GM21528 (cell line): ENCODE data around the gene OR6K6.

ENCODE experiments used
- ATAC-seq: cut with Tn5 transposase; IDR thresholded peaks from one replicate; pipeline ENCODE4 v1.9.1; 2021; ENCODE audit warnings: mild to moderate bottlenecking, moderate library complexity; ENCODE audit not compliant: unreplicated experiment, low FRiP score

The OR6K6 gene, protein sequence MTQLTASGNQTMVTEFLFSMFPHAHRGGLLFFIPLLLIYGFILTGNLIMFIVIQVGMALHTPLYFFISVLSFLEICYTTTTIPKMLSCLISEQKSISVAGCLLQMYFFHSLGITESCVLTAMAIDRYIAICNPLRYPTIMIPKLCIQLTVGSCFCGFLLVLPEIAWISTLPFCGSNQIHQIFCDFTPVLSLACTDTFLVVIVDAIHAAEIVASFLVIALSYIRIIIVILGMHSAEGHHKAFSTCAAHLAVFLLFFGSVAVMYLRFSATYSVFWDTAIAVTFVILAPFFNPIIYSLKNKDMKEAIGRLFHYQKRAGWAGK

DNA sequence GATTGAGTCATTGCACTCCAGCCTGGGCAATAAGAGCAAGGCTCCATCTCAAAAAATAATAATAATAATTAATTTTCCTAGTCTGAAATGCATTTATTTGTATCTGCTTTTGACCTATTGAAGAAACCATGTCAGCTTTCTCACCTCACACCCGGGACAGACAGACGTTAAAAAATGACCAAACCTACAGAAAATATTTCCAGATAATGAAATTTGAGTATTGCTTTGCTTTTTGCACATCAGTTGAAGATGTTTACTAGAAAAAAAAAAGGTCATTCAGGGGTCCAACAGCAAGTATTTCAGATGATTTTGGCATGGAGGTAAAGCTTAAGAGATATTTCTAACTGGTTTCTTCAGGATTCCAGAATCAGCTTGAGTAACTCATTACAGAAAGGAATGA, at the start of gene OR6K6:
Gene OR6K6 (plus strand): TSS at position 301 of the 400 bp plus-strand sequence. CDS start 168 bp downstream, outside the sequence.
- ATAC-seq = no peak

GRCh38 chr1:158706096-158706495, 48.4 kb upstream of the OR6K6 start:
- ATAC-seq = no peak

GRCh38 chr1:158711098-158711497, 43.4 kb upstream of the OR6K6 start:
- ATAC-seq = no peak

DNA sequence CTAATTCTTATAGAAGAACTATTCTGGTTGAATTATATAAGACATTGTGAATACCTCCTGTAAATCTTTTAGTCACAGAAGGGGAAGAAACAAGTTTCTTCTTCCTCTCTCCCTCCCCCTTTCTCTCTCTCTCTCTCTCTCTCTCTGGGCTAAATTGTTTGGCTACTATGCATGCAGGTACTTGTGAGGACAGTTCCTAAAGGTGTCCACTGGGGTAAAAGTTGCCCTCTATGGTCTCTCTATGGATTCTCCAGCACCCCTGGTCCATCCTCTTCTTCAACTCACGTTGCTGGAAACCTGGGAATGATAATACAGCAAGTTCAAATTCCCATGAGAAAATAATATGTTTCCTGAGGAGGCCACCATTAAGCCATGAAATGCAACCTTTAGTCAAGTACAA, 39.8 kb upstream of the OR6K6 start:
- no peak for ATAC-seq

- ATAC-seq = no peak
These were observed 38.2 kb upstream of the OR6K6 start for GRCh38 chr1:158716335-158716734.

DNA sequence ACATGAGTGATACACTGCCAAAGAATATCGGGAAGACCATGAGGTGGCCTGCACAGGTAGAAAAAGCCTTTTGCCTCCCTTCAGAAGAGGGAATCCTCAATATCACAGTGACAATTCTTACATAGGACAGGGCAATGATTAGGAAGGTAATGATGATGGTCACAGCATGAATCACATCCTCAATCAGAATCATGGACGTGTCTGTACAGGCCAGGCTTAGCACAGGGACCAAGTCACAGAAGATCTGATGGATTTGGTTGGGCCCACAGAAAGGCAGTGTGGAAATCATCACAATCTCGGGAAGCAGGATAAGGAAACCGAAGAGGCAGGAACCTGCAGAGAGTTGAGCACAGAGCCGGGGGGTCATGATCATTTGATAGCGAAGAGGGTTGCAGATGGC, 37.2 kb upstream of the OR6K6 start:
- no peak for ATAC-seq

- ATAC-seq = no peak
These were observed 34.9 kb upstream of the OR6K6 start for GRCh38 chr1:158719664-158720063.

GRCh38 chr1:158720620-158721019, 33.9 kb upstream of the OR6K6 start, which contains the start of gene OR6K3:
OR6K3 (minus strand) TSS chr1:158720720; CDS start chr1:158718115, 2,605 bp downstream.
- ATAC-seq = no peak

DNA sequence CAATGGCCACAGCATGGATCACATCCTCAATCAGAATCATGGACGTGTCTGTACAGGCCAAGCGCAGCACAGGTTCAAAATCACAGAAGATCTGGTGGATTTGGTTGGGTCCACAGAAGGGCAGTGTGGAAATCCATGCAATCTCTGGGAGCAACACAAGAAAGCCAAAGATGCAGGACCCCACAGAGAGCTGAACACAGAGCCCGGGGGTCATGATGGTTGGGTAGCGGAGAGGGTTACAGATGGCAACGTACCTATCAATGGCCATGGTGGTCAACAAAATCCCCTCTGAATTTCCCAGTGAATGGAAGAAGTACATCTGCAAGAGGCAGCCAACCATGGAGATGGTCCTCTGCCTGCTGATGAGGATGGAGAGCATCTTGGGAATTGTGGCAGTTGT, 30.1 kb upstream of the OR6K6 start:
- ATAC-seq = no peak

DNA sequence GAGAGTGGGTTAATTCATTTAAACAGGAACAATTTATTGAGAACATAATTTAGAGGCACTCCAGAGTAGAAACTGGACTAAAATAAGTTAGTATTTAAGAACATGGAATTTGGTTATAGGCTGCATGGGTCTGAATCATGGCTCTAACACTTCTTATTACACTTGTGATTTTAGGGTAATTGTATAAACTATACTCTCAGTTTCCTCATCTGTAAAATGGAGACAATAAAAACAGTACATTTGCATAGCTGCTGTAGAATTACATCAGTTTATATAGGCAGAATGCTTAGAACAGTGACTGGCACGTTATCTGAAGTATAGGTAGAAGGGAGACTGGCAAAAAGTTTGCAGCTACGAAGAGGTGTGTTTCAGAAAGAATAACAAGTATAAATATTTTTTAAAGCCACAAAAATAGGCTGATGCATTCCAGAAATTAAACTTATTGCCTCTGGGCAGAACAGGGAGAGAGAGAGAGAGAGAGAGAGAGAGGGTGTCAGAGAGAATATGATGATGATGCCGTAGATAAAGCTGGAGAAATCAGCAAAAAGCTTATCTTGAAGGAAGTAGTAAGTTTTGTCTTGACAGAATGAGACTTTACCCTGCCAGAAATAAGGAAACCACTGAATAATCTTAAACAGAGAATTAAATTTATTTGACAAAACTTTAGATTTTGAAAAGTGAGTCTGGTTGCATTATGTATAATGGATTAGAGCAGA, 25.9 kb upstream of the OR6K6 start:
- ATAC-seq = no peak

DNA sequence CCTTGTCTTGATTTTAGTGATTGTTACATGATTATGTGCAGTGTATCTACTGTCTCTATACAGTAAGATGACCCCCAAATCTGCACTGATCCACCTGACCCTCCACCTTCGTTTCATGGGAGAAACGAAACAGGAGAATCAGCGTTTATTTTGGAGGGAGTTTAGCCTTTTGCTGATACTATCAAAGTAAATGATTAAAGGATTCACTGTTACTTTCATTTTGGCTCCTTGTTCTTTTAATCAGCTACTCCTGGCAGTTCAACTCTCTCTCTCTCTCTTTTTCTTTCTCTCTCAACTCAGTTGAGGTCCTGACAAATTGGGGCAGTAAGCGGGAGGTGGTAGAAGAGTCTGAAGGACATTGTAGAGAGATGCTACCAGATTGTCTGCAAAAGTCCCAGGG, 24.1 kb upstream of the OR6K6 start:
- ATAC-seq = no peak

GRCh38 chr1:158731707-158732106, 22.8 kb upstream of the OR6K6 start:
- no peak for ATAC-seq

GRCh38 chr1:158732524-158732923, 22.0 kb upstream of the OR6K6 start:
- no peak for ATAC-seq

DNA sequence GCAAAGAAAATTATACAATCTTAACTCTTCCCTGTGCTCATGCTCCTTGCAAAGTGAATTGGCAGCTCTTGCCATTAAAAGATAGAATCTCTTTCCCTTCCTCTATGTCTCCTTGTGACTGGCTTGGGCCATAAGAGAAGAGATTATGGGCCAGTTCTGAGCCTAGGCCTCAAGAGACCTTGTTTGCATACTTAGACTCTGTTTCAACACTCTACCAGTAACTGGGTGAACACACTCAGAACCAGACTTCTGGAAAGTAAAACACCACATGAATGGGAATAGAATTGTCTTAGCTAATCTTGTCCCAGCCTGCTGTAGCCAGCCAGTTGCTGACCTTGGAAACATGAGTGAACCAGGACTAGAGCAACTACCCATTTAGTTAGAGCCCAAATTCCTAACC, 18.7 kb upstream of the OR6K6 start:
- ATAC-seq = no peak

DNA sequence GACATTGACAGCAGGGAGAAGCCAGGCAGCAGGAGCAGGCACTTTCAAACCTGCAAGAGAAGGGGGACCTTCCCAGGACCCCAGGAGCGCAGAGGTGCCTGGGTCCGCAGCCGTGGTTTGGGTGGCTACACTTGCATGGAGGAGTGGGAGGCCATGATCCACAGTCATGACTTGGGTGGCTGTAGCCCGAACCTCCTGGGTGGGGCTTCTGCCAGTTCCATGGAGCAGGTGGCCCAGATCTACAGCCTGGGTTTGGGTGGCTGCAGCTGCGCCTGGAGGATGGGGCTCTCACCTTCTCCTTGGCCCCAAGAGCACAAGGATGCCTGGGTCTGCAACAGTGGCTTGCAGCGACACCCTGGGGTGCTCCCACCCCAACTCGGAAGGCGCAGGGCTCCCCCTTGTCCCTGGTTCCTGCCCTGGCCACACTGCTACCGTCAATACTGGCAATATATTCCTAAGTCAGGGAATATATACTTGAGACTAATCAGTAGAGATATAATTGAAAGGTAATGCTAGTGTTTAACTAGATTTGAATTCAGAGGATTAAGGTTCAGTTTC, 2.3 kb upstream of the OR6K6 start:
- no peak for ATAC-seq

DNA sequence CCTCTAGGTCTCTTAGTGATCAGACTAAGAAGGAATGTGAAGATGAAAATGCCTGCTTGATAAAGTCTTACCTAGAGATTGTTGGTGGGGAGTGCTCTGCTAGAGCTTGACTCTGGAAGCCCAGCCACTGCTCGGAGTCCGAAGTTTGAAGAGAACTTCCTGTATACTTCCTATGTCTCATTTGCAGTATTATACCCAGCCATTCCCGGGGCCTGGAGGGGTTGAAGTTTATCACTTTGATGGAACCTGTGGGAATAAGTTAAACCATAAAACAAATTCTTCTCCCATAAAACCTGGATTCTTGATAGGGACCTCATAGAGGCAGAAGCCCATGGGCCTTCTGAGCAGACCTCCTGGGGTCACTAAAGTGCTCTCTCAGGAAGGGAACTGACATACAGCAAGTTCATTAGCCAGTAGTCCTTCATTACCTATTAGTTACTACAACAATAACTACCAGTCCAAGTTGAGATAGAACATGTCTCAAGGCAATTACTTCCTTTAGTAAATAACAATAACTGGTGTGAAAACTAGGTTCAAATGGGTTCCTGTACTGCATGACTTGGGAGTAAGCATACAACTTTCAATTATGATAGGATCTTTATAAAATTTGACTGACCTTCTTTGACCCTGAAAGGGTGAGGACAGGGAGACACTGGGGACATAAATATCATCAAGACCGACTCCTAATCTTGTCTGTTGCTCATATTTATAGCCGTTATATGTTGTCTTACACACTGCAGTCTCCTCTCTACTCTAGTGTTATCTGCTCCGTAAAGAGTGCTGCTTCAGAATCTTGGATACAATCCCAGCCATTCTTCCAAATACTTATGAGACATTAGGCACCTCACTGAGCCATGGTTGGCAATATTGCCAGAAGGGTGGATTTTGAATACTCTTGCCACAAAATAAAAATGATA, 17.7 kb downstream of the OR6K6 start, which contains the start of gene OR6N1:
Gene OR6N1 (minus strand): TSS at position 246 of the 917 bp plus-strand sequence. CDS start 5,513 bp downstream, outside the sequence.
- ATAC-seq = no peak

- no peak for ATAC-seq
These were observed 26.6 kb downstream of the OR6K6 start, which contains the start of gene OR6N2 for GRCh38 chr1:158781104-158781503. OR6N2 (minus strand) TSS chr1:158781204; CDS start chr1:158777635, 3,569 bp downstream.

GRCh38 chr1:158793604-158794003, 39.1 kb downstream of the OR6K6 start:
- ATAC-seq = no peak

- ATAC-seq = no peak
These were observed 39.7 kb downstream of the OR6K6 start for GRCh38 chr1:158794247-158794646.

- ATAC-seq = no peak
These were observed 44.0 kb downstream of the OR6K6 start for GRCh38 chr1:158798531-158798930.
